HG03460 (cell line): ENCODE results near the gene CSMD2.

Experiments used
- ATAC-seq: cut with Tn5 transposase; IDR thresholded peaks from one replicate; pipeline ENCODE4 v1.9.1; 2021; ENCODE audit not compliant: unreplicated experiment

Gene CSMD2

GRCh38 chr1:33622757-33623156 lies 542.3 kb downstream of the CSMD2 start:
- ATAC-seq = no peak

- no peak for ATAC-seq
These were observed 546.4 kb downstream of the CSMD2 start for GRCh38 chr1:33618636-33619035.

- ATAC-seq = no peak
These were observed 547.6 kb downstream of the CSMD2 start for GRCh38 chr1:33617451-33617850.

GRCh38 chr1:33616780-33617179 lies 548.2 kb downstream of the CSMD2 start:
- no peak for ATAC-seq

GRCh38 chr1:33615546-33615945 lies 549.5 kb downstream of the CSMD2 start:
- no peak for ATAC-seq

- no peak for ATAC-seq
These were observed 554.1 kb downstream of the CSMD2 start for GRCh38 chr1:33610864-33611455.

GRCh38 chr1:33610391-33610790 lies 554.6 kb downstream of the CSMD2 start:
- no peak for ATAC-seq

- ATAC-seq = no peak
These were observed 555.3 kb downstream of the CSMD2 start for GRCh38 chr1:33609739-33610138.

GRCh38 chr1:33608825-33609400 lies 556.1 kb downstream of the CSMD2 start:
- no peak for ATAC-seq

GRCh38 chr1:33607444-33608005 lies 557.5 kb downstream of the CSMD2 start:
- ATAC-seq = no peak

- no peak for ATAC-seq
These were observed 558.8 kb downstream of the CSMD2 start for GRCh38 chr1:33606272-33606671.

GRCh38 chr1:33602271-33602670 lies 562.8 kb downstream of the CSMD2 start:
- no peak for ATAC-seq

GRCh38 chr1:33601751-33602150 lies 563.3 kb downstream of the CSMD2 start:
- no peak for ATAC-seq

GRCh38 chr1:33599516-33600115 lies 565.4 kb downstream of the CSMD2 start:
- no peak for ATAC-seq

- no peak for ATAC-seq
These were observed 576.3 kb downstream of the CSMD2 start for GRCh38 chr1:33588726-33589125.

- no peak for ATAC-seq
These were observed 578.2 kb downstream of the CSMD2 start for GRCh38 chr1:33586795-33587194.

- ATAC-seq = no peak
These were observed 578.9 kb downstream of the CSMD2 start for GRCh38 chr1:33586106-33586505.

- no peak for ATAC-seq
These were observed 581.5 kb downstream of the CSMD2 start for GRCh38 chr1:33583567-33583966.

GRCh38 chr1:33578557-33579448 lies 586.2 kb downstream of the CSMD2 start:
- no peak for ATAC-seq

- no peak for ATAC-seq
These were observed 587.4 kb downstream of the CSMD2 start for GRCh38 chr1:33577663-33578062.

GRCh38 chr1:33576821-33577599 lies 588.0 kb downstream of the CSMD2 start:
- no peak for ATAC-seq
